Ishikawa (cell line): ENCODE measurements around the gene NSMCE1.

Source experiments
- CEBPB ChIP-seq: IDR thresholded peaks from 2 replicates; pipeline ENCODE4 v1.6.1; 2012
- CREB1 ChIP-seq: IDR thresholded peaks from 2 replicates; pipeline ENCODE4 v1.6.1; 2012; ENCODE audit warnings: low read depth
- EP300 ChIP-seq: IDR thresholded peaks from 2 replicates; pipeline ENCODE4 v1.6.1; 2012; ENCODE audit warnings: borderline replicate concordance
- FOXM1 ChIP-seq: IDR thresholded peaks from 2 replicates; pipeline ENCODE4 v1.6.1; 2012; ENCODE audit warnings: low read depth, borderline replicate concordance
- NFIC ChIP-seq: IDR thresholded peaks from 2 replicates; pipeline ENCODE4 v1.6.1; 2012
- TAF1 ChIP-seq: IDR thresholded peaks from 2 replicates; pipeline ENCODE4 v1.6.1; 2012; ENCODE audit warnings: low read depth, mild to moderate bottlenecking
- TCF12 ChIP-seq: IDR thresholded peaks from 2 replicates; pipeline ENCODE4 v1.6.1; 2012; ENCODE audit warnings: low read depth
- TEAD4 ChIP-seq: IDR thresholded peaks from 2 replicates; pipeline ENCODE4 v1.6.1; 2012
- YY1 ChIP-seq: IDR thresholded peaks from 2 replicates; pipeline ENCODE4 v1.6.1; 2012; ENCODE audit warnings: low read depth
- TF ChIP-seq, protein P1 (sequence below): IDR thresholded peaks from 2 replicates; pipeline ENCODE4 v1.6.1; 2012
- TF ChIP-seq, protein P2 (sequence below): IDR thresholded peaks from 2 replicates; pipeline ENCODE4 v1.6.1; 2012; ENCODE audit warnings: low read depth, mild to moderate bottlenecking

DNA sequence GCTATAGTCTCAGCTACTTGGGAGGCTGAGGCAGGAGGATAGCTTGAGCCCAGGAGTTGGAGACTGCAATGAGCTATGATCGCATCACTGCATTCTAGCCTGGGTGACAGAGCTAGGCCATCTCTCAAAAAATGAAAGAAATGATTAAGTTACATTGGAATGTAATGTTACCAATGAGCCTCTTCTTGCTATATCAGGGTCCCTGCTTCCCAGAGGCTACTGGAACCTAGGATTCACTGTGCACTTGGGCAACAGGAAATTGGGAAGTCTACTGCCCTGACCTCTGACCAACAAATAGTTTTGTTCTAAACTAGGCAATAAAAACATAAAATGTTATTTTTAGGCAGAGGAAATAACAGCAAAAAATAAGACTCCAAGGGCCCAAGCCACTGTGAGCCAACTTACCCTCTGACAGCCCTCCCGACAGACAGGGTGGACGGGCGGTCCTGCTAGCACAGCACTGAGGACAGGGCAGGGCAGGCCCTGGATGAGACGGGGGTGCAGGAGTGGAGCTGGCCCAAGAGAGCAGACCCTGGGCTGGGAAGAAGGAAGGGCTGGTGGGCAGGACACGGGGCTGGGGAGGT lies 27.5 kb downstream of the NSMCE1 start:
- no peak for TF ChIP-seq TAF1
- TF ChIP-seq EP300, result no peak
- TF ChIP-seq CEBPB, result no peak
- no peak for TF ChIP-seq NFIC
- TF ChIP-seq, protein P1, sequence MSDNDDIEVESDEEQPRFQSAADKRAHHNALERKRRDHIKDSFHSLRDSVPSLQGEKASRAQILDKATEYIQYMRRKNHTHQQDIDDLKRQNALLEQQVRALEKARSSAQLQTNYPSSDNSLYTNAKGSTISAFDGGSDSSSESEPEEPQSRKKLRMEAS, result no peak
- no peak for TF ChIP-seq TCF12
- no peak for TF ChIP-seq TEAD4
- TF ChIP-seq FOXM1, result no peak
- TF ChIP-seq YY1, result no peak
- TF ChIP-seq CREB1, result no peak
- TF ChIP-seq, protein P2, sequence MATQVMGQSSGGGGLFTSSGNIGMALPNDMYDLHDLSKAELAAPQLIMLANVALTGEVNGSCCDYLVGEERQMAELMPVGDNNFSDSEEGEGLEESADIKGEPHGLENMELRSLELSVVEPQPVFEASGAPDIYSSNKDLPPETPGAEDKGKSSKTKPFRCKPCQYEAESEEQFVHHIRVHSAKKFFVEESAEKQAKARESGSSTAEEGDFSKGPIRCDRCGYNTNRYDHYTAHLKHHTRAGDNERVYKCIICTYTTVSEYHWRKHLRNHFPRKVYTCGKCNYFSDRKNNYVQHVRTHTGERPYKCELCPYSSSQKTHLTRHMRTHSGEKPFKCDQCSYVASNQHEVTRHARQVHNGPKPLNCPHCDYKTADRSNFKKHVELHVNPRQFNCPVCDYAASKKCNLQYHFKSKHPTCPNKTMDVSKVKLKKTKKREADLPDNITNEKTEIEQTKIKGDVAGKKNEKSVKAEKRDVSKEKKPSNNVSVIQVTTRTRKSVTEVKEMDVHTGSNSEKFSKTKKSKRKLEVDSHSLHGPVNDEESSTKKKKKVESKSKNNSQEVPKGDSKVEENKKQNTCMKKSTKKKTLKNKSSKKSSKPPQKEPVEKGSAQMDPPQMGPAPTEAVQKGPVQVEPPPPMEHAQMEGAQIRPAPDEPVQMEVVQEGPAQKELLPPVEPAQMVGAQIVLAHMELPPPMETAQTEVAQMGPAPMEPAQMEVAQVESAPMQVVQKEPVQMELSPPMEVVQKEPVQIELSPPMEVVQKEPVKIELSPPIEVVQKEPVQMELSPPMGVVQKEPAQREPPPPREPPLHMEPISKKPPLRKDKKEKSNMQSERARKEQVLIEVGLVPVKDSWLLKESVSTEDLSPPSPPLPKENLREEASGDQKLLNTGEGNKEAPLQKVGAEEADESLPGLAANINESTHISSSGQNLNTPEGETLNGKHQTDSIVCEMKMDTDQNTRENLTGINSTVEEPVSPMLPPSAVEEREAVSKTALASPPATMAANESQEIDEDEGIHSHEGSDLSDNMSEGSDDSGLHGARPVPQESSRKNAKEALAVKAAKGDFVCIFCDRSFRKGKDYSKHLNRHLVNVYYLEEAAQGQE, result no peak
